ENCODE results near the gene CSNK1G1.

CSNK1G1 gene

DNA sequence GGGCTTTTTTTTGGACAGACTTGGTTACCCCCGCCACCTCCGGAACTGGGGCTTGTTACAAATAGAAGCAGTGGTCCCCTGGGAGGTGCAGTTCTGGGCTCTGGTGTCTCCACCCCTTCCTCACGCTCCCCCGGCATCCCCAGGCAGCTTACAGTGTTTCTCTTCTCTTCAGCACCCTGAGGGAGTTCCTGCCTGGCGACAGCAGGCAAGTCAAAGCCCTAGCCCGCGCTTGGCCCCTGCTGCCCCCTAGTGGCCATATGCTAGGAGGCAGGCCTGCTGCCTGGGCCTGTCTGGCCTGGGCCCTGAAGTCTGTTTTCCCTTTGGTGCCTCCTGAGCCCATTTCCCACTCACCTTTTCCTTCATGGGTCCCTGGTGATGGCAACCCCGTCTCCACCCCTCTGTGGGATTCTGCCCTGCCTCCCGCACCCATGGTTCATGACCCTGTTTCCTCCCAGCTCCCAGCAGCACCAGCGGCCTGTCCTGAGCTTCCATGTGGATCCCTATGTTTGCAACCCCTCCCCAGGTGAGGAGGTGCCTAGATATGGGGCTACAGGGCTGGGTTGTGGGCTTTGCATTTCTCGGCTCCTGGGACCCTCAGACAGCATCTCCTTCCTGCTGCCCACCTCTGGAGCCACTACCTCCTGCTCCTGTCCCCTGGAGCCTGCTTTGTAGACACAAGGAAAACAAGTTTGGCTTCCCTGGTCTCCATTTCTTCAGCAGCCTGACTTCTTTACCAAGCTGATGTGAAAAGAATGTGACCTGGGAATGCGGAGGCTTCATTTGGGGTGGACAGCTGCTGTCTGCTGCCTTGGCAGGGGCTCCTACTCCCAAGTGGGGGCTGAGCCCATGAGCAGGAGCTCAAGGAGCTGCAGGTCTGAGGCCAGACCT lies 202.2 kb downstream of the CSNK1G1 start:
- DNase-seq (ENCODE audit: low read depth in 2 of 2): peak; percentile 90 to 91

- no peak for DNase-seq (ENCODE audit: low read depth in 2 of 2)
These were observed 203.2 kb downstream of the CSNK1G1 start for GRCh38 chr15:64152507-64153387.

DNA sequence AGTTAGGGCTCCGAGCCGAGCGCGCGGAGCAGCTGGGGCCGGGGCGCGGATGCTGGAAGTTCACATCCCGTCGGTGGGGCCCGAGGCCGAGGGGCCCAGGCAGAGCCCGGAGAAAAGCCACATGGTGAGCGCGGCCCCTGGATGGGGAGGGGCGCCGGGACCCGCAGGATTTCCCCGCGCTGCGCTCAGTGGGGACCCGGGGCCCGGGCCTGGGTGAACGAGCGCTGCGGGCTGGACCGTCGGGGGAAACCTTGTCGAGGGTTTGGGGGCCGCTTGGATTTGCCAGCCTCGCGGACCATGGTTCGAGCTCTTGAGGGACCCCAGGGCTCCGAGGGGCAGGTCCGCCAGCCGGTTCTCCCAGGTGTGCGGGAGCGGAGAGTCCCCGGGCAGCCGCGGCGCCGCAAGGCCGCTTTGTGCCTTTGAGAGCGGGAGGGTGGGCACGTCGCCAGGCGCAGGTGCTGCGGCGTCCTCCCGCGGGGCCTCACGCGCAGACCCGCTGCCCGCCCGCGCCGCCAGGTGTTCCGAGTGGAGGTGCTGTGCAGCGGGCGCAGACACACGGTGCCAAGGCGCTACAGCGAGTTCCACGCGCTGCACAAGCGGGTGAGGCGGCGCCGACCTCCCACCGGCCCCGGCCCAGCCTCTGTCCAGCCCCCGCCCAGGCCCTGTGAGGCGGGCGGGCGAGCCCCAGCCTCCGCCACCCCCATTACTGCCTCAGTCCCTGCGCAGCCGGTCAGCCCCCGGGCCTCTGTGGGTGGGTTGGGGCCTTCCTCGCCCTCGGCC lies 204.1 kb downstream of the CSNK1G1 start, which contains the start of gene SNX22:
Gene SNX22 (plus strand): TSS at position 5 of the 780 bp plus-strand sequence. CDS start 45 bp downstream, at position 50.
- DNase-seq (ENCODE audit: low read depth in 2 of 2): no peak

DNA sequence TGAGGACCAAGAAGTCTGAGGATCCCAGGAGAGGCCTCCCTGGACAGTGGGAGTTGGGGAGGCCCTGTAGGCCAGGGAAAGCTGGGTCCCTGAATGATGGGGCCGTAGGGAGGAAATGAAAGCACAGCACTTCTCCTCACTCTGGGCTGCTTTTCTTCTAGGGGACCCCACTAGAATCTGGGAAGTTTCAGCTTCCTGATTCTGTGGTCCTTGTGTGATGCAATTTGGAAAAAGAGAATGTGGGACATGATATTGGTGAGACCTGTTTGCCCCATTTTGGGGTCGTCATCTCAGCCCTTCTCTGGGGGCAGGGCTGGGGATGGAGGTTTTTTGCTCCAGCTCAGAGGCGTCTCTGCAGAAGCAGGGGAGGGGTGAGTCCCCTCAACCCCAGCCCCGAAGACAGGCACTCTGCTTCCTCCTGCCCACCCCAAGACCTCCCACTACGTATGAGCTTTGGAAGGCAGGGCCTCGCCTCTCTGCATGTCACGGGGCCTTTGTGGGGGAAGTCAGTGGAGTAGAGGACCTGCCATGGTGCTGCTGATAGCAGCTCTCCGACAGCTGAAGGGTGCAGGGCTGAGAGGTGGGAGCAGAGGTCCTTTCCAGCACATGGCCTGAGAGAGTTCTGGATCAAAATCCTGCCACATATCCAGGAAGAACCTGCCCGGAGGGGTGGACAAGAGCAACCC lies 205.9 kb downstream of the CSNK1G1 start:
- DNase-seq (ENCODE audit: low read depth in 2 of 2): no peak

DNA sequence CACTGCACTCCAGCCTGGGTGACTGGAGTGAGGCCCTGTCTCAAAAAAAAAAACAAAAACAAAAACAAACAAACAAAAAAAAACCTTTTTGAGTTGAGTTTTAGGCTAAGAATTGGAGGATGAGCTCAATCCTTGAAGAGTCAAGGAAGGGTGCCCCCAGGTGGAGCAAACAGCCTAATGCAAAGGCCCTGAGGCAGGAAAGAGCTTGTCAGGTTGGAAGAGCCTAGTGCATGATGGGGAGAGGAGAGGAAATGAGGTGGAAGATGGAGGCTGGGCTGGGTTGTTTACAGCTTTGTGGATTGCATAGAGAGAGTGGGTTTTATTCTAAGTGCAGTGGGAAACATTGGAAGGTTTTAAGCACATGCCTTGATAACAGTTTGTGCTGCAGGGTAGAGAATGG lies 206.5 kb downstream of the CSNK1G1 start:
- no peak for DNase-seq (ENCODE audit: low read depth in 2 of 2)

GRCh38 chr15:64148581-64148980 lies 207.4 kb downstream of the CSNK1G1 start:
- DNase-seq (ENCODE audit: low read depth in 2 of 2): no peak

GRCh38 chr15:64148168-64148567 lies 207.8 kb downstream of the CSNK1G1 start:
- DNase-seq (ENCODE audit: low read depth in 2 of 2): no peak

GRCh38 chr15:64146885-64147681 lies 208.9 kb downstream of the CSNK1G1 start:
- DNase-seq (ENCODE audit: low read depth in 2 of 2): no peak

- DNase-seq (ENCODE audit: low read depth in 2 of 2): no peak
These were observed 209.5 kb downstream of the CSNK1G1 start for GRCh38 chr15:64146520-64146884.

DNA sequence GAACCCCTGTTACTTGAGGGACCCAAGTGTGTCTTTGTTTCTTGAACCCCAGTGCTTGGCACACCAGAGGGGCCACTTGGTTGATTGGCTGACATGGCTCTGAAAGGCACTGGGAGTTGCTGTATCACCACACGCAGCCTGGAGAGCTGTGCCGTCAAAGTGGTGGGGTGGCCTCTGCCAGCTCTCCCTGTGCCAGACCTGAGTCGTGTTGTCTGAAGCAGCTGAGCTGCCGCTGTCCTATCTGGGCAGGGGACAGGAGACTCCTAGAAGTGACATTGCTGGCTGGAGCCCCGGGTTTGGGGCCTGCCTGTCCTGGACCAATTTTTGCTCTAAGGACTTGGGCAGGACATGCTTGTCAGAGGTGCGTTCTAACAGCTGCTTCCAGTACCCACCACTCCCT lies 209.9 kb downstream of the CSNK1G1 start:
- no peak for DNase-seq (ENCODE audit: low read depth in 2 of 2)

- DNase-seq (ENCODE audit: low read depth in 2 of 2): no peak
These were observed 211.2 kb downstream of the CSNK1G1 start for GRCh38 chr15:64144565-64145281.

GRCh38 chr15:64144192-64144564 lies 211.8 kb downstream of the CSNK1G1 start:
- DNase-seq (ENCODE audit: low read depth in 2 of 2): no peak

GRCh38 chr15:64143276-64143675 lies 212.7 kb downstream of the CSNK1G1 start:
- DNase-seq (ENCODE audit: low read depth in 2 of 2): no peak

DNA sequence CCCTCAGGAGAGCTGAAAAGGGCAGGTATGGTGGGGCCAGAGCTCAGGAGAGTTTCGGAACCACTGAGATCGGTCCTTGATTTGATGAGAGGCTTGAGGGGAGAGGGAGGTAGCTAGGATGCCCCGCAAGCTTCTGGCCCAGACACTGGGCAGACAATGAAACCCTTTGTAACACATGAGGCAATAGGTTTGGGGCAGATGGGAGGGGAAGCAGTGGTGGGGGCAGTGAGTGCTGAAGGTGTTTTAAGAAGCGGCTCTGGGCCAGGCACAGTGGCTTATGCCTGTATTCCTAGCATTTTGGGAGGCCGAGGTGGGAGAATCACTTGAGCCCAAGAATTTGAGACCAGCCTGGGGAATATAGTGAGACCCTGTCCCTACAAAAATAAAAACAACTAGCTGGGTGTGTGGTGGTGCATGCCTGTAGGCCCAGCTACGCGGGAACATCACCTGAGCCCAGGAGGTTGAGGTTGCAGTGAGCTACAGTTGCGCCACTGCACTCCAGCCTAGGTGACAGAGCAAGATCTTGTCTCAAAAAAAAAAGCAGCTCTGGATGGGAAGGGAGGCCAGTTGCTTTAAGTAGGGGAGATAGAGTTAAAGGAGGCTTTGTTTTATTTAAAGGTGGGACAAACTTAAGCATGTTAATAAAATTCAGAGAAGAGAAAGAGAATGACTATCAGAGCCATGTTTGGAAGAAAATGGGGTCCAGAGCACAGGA lies 214.0 kb downstream of the CSNK1G1 start:
- no peak for DNase-seq (ENCODE audit: low read depth in 2 of 2)

- no peak for DNase-seq (ENCODE audit: low read depth in 2 of 2)
These were observed 217.5 kb downstream of the CSNK1G1 start for GRCh38 chr15:64138331-64138941.

GRCh38 chr15:64137226-64137833 lies 218.6 kb downstream of the CSNK1G1 start:
- no peak for DNase-seq (ENCODE audit: low read depth in 2 of 2)

GRCh38 chr15:64136347-64136746 lies 219.6 kb downstream of the CSNK1G1 start:
- DNase-seq (ENCODE audit: low read depth in 2 of 2): no peak

DNA sequence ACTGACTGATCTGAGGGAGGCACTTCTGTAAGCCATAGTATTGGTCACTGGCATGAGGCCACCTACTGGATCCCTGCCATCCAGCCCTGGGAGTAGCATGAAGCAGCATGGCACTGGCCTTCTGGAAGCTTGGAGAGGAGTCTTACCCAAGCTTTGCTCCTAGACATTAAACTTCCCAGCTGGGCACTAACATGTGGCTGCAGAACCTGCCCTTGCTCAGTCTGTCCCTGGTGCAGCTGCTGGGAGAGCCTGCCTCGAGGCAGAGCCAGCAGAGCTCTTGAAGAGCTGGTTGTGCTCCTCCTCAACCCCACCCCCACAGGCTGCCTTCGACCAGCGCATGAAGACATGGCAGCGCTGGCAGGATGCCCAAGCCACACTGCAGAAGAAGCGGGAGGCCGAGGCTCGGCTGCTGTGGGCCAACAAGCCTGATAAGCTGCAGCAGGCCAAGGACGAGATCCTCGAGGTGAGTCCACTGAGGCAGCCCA lies 221.6 kb downstream of the CSNK1G1 start:
- DNase-seq (ENCODE audit: low read depth in 2 of 2): no peak
